Measurements from ENCODE around the gene TMEM9.

TMEM9 gene

GRCh38 chr1:201091256-201091655, 63.0 kb downstream of the TMEM9 start:
- no peak overlapping the region for H3K27ac ChIP-seq (ENCODE audit: low read length)
- no peak overlapping the region for H3K4me3 ChIP-seq (ENCODE audit: low read length in 2 of 2)
- no peaks in the 10 kb centered on the region for H3K36me3 ChIP-seq (ENCODE audit: control insufficient read depth in 2 of 2, insufficient read depth in 2 of 2, low read length in 2 of 2)
- no peak overlapping the region for H3K9ac ChIP-seq (ENCODE audit: low read length in 2 of 2)
- H3K27me3 ChIP-seq (ENCODE audit: control insufficient read depth in 1 of 2, insufficient read depth in 2 of 2, low read length in 2 of 2): no peaks in the 10 kb centered on the region
- no peaks in the 10 kb centered on the region for H3K9me3 ChIP-seq (ENCODE audit: control insufficient read depth in 2 of 2, low read length in 2 of 2)
- H3K4me1 ChIP-seq (ENCODE audit: control insufficient read depth, insufficient read depth, low read length): peaks cover 3% of the 10 kb centered on the region

GRCh38 chr1:201090541-201090940, 63.7 kb downstream of the TMEM9 start:
- no peak overlapping the region for H3K9ac ChIP-seq (ENCODE audit: low read length in 2 of 2)
- no peak overlapping the region for H3K27ac ChIP-seq (ENCODE audit: low read length)
- H3K9me3 ChIP-seq (ENCODE audit: control insufficient read depth in 2 of 2, low read length in 2 of 2): no peaks in the 10 kb centered on the region
- H3K36me3 ChIP-seq (ENCODE audit: control insufficient read depth in 2 of 2, insufficient read depth in 2 of 2, low read length in 2 of 2): no peaks in the 10 kb centered on the region
- peaks cover 3% of the 10 kb centered on the region for H3K4me1 ChIP-seq (ENCODE audit: control insufficient read depth, insufficient read depth, low read length)
- H3K27me3 ChIP-seq (ENCODE audit: control insufficient read depth in 1 of 2, insufficient read depth in 2 of 2, low read length in 2 of 2): no peaks in the 10 kb centered on the region
- no peak overlapping the region for H3K4me3 ChIP-seq (ENCODE audit: low read length in 2 of 2)

GRCh38 chr1:201089596-201089995, 64.7 kb downstream of the TMEM9 start:
- no peak overlapping the region for H3K9ac ChIP-seq (ENCODE audit: low read length in 2 of 2)
- no peak overlapping the region for H3K27ac ChIP-seq (ENCODE audit: low read length)
- H3K27me3 ChIP-seq (ENCODE audit: control insufficient read depth in 1 of 2, insufficient read depth in 2 of 2, low read length in 2 of 2): peaks cover 0 to 2% of the 10 kb centered on the region in 2 donors
- peaks cover 3% of the 10 kb centered on the region for H3K4me1 ChIP-seq (ENCODE audit: control insufficient read depth, insufficient read depth, low read length)
- H3K9me3 ChIP-seq (ENCODE audit: control insufficient read depth in 2 of 2, low read length in 2 of 2): no peaks in the 10 kb centered on the region
- H3K36me3 ChIP-seq (ENCODE audit: control insufficient read depth in 2 of 2, insufficient read depth in 2 of 2, low read length in 2 of 2): no peaks in the 10 kb centered on the region
- no peak overlapping the region for H3K4me3 ChIP-seq (ENCODE audit: low read length in 2 of 2)

GRCh38 chr1:201088901-201089525, 65.3 kb downstream of the TMEM9 start:
- Histone ChIP-seq H3K4me3 (ENCODE audit: low read length in 2 of 2) (no peak overlapping the region), H3K27ac (ENCODE audit: low read length) (no peak overlapping the region), H3K9ac (ENCODE audit: low read length in 2 of 2) (no peak overlapping the region), H3K4me1 (ENCODE audit: control insufficient read depth, insufficient read depth, low read length) (peaks cover 3% of the 10 kb centered on the region), H3K27me3 (ENCODE audit: control insufficient read depth in 1 of 2, insufficient read depth in 2 of 2, low read length in 2 of 2) (peaks cover 0 to 2% of the 10 kb centered on the region in 2 donors), H3K36me3 (ENCODE audit: control insufficient read depth in 2 of 2, insufficient read depth in 2 of 2, low read length in 2 of 2) (no peaks in the 10 kb centered on the region), H3K9me3 (ENCODE audit: control insufficient read depth in 2 of 2, low read length in 2 of 2) (no peaks in the 10 kb centered on the region)

- no peaks in the 10 kb centered on the region for H3K36me3 ChIP-seq (ENCODE audit: control insufficient read depth in 2 of 2, insufficient read depth in 2 of 2, low read length in 2 of 2)
- H3K4me1 ChIP-seq (ENCODE audit: control insufficient read depth, insufficient read depth, low read length): peaks cover 3% of the 10 kb centered on the region
- H3K9ac ChIP-seq (ENCODE audit: low read length in 2 of 2): no peak overlapping the region
- H3K9me3 ChIP-seq (ENCODE audit: control insufficient read depth in 2 of 2, low read length in 2 of 2): no peaks in the 10 kb centered on the region
- H3K27me3 ChIP-seq (ENCODE audit: control insufficient read depth in 1 of 2, insufficient read depth in 2 of 2, low read length in 2 of 2): peaks cover 0 to 2% of the 10 kb centered on the region in 2 donors
- no peak overlapping the region for H3K27ac ChIP-seq (ENCODE audit: low read length)
- no peak overlapping the region for H3K4me3 ChIP-seq (ENCODE audit: low read length in 2 of 2)
These were observed 65.9 kb downstream of the TMEM9 start for GRCh38 chr1:201088395-201088794.

- no peak overlapping the region for H3K4me3 ChIP-seq (ENCODE audit: low read length in 2 of 2)
- no peaks in the 10 kb centered on the region for H3K9me3 ChIP-seq (ENCODE audit: control insufficient read depth in 2 of 2, low read length in 2 of 2)
- H3K27ac ChIP-seq (ENCODE audit: low read length): no peak overlapping the region
- no peaks in the 10 kb centered on the region for H3K36me3 ChIP-seq (ENCODE audit: control insufficient read depth in 2 of 2, insufficient read depth in 2 of 2, low read length in 2 of 2)
- H3K27me3 ChIP-seq (ENCODE audit: control insufficient read depth in 1 of 2, insufficient read depth in 2 of 2, low read length in 2 of 2): peaks cover 0 to 2% of the 10 kb centered on the region in 2 donors
- H3K9ac ChIP-seq (ENCODE audit: low read length in 2 of 2): no peak overlapping the region
- peaks cover 2% of the 10 kb centered on the region for H3K4me1 ChIP-seq (ENCODE audit: control insufficient read depth, insufficient read depth, low read length)
These were observed 68.2 kb downstream of the TMEM9 start for GRCh38 chr1:201085902-201086735.
